Measurements from ENCODE around the gene FZD7. TPM values are rescaled to one million over a fixed set of nuclear protein-coding genes. Genes with fewer than 3 reads are reported as not detected.

The FZD7 gene
- polyA plus RNA-seq, 1 experiment, result 42.9 TPM

DNA sequence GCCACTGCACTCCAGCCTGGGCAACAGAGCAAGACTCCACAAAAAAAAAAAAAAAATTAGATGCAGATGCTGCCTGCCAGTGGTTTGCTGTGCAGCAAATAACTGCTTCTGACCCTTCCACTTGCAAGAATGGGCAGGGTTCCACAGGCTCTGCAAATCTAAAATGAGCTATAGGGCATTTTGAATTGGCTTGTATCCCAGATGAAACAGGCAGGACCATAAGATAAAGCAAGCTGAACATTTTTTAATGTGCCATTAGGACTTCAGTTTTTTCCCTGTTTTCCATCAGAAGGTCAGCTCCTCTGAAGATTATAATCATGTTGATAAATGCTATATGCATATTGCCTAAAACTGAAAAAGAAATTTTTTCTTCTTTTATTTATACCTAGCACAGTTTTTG is 15.7 kb upstream of the FZD7 start:
- H3K27ac ChIP-seq (ENCODE audit: low read depth, low read length), result no peak overlapping the region
- no peak for DNase-seq (ENCODE audit: low read depth, low spot score)
- no peak overlapping the region for H3K4me3 ChIP-seq (ENCODE audit: low read depth, low read length)
- no peaks in the 10 kb centered on the region for H3K9me3 ChIP-seq (ENCODE audit: control insufficient read depth, insufficient read depth, low read length)
- POLR2A ChIA-PET, result interaction anchor here (0.7 kb wide), 3 partner anchors 58 to 108 kb away, joined by 4 read pairs; no protein-coding TSS in a partner anchor
- TF ChIP-seq, protein P1, sequence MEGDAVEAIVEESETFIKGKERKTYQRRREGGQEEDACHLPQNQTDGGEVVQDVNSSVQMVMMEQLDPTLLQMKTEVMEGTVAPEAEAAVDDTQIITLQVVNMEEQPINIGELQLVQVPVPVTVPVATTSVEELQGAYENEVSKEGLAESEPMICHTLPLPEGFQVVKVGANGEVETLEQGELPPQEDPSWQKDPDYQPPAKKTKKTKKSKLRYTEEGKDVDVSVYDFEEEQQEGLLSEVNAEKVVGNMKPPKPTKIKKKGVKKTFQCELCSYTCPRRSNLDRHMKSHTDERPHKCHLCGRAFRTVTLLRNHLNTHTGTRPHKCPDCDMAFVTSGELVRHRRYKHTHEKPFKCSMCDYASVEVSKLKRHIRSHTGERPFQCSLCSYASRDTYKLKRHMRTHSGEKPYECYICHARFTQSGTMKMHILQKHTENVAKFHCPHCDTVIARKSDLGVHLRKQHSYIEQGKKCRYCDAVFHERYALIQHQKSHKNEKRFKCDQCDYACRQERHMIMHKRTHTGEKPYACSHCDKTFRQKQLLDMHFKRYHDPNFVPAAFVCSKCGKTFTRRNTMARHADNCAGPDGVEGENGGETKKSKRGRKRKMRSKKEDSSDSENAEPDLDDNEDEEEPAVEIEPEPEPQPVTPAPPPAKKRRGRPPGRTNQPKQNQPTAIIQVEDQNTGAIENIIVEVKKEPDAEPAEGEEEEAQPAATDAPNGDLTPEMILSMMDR (IDR thresholded peaks at IDR 0.05; ENCODE audit: low read depth, low read length), result no peak
- H3K27me3 ChIP-seq (ENCODE audit: control insufficient read depth, insufficient read depth, low read length), result no peaks in the 10 kb centered on the region
- CTCF ChIA-PET, result interaction anchor here (0.6 to 1.3 kb wide), 3 partner anchors 48 to 179 kb away, joined by 3 to 7 read pairs (median 5); no protein-coding TSS in a partner anchor

- POLR2A ChIA-PET, result no interaction called here
- no peaks in the 10 kb centered on the region for H3K27me3 ChIP-seq (ENCODE audit: control insufficient read depth, insufficient read depth, low read length)
- TF ChIP-seq, protein P1 (IDR thresholded peaks at IDR 0.05; ENCODE audit: low read depth, low read length), result no peak
- H3K27ac ChIP-seq (ENCODE audit: low read depth, low read length), result peak overlapping the region; percentile 24
- no peaks in the 10 kb centered on the region for H3K9me3 ChIP-seq (ENCODE audit: control insufficient read depth, insufficient read depth, low read length)
- no peak for DNase-seq (ENCODE audit: low read depth, low spot score)
- CTCF ChIA-PET, result interaction anchor here (0.6 to 1.3 kb wide), 3 partner anchors 159 to 215 kb away, joined by 3 to 7 read pairs (median 3); no protein-coding TSS in a partner anchor
- no peak overlapping the region for H3K4me3 ChIP-seq (ENCODE audit: low read depth, low read length)
These were observed 14.7 kb upstream of the FZD7 start for GRCh38 chr2:202018950-202019349.

DNA sequence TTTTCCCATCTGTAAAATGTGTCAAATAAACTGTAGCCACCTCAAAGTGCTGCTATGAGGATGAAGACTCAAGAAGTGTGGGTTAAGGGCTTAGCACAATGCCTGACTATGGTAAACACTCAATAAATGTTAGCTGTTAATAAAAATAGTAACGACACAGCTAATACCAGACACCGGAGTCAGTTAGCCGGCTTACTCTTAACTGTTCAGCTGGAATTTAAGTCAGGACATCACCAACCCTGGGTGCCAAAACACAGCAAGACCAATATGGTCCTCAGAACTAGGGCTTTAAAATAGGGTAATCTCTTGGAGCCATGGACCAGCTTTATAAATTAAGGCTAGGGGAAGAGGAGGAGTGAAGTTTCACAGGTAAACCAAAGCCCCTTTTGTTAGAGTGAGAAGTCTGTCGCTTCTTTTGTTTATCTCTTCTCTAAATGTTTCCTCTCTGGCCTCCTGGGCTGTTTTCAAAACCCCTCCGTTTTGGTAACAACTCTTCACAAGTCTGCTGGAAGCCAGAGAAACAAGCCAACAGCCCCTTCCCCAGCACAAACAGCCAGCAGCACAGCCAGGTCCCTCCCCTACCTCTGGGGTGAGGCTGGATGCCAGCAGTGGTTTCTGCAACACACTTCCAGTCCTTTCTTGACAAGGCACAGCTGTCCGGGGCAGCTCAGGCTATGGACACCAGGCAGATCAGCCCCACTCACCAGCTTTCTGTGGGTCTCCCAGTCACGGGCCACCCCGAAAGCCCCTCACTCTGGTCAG is 13.8 kb upstream of the FZD7 start:
- Histone ChIP-seq H3K27ac (ENCODE audit: low read depth, low read length) (no peak overlapping the region), H3K27me3 (ENCODE audit: control insufficient read depth, insufficient read depth, low read length) (no peaks in the 10 kb centered on the region), H3K4me3 (ENCODE audit: low read depth, low read length) (no peak overlapping the region), H3K9me3 (ENCODE audit: control insufficient read depth, insufficient read depth, low read length) (no peaks in the 10 kb centered on the region)
- CTCF ChIA-PET, result no interaction called here
- no peak for DNase-seq (ENCODE audit: low read depth, low spot score)
- POLR2A ChIA-PET, result no interaction called here
- TF ChIP-seq, protein P1 (IDR thresholded peaks at IDR 0.05; ENCODE audit: low read depth, low read length), result no peak

- POLR2A ChIA-PET, result no interaction called here
- DNase-seq (ENCODE audit: low read depth, low spot score), result no peak
- H3K27me3 ChIP-seq (ENCODE audit: control insufficient read depth, insufficient read depth, low read length), result no peaks in the 10 kb centered on the region
- no peaks in the 10 kb centered on the region for H3K9me3 ChIP-seq (ENCODE audit: control insufficient read depth, insufficient read depth, low read length)
- no peak overlapping the region for H3K27ac ChIP-seq (ENCODE audit: low read depth, low read length)
- CTCF ChIA-PET, result no interaction called here
- TF ChIP-seq, protein P1 (IDR thresholded peaks at IDR 0.05; ENCODE audit: low read depth, low read length), result no peak
- no peak overlapping the region for H3K4me3 ChIP-seq (ENCODE audit: low read depth, low read length)
These were observed 10.9 kb upstream of the FZD7 start for GRCh38 chr2:202022755-202023154.

DNA sequence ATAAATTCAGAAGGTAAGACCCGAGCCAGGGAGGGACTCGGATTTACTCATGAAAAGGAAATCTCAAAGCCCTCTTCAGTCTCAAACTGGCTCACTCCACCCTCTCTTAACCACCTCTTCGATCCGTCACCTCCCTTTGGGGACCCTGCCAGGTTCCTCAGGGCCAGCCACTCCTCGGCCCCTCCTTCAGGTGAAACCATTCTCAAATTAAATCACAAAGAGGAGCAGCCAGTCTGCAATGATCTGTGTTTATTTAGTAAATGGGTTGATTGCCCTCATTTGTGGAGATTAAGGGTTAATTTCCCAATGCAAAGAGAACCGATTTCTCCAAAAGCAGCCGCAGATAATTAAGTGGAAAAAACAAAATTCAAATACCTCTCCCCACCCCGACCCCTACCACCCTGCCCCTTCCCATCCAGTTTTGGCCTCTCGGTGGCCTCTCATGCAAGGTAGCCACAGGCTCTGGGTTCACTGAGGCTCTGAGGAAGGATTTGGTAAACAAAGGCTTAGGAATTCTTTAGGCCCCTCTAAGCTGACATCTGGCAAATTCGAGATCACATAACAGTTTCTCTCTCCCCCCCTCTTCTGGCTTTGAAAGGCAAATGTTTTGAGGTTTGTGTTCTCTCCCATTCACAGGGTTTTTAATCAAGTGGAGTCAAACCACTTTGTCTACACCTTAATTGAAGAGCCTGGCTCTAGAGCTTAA is 10.3 kb upstream of the FZD7 start:
- TF ChIP-seq, protein P1 (IDR thresholded peaks at IDR 0.05; ENCODE audit: low read depth, low read length), result no peak
- Histone ChIP-seq H3K27me3 (ENCODE audit: control insufficient read depth, insufficient read depth, low read length) (no peaks in the 10 kb centered on the region), H3K4me3 (ENCODE audit: low read depth, low read length) (no peak overlapping the region), H3K27ac (ENCODE audit: low read depth, low read length) (no peak overlapping the region), H3K9me3 (ENCODE audit: control insufficient read depth, insufficient read depth, low read length) (no peaks in the 10 kb centered on the region)
- POLR2A ChIA-PET, result no interaction called here
- no peak for DNase-seq (ENCODE audit: low read depth, low spot score)
- CTCF ChIA-PET, result interaction anchor here (0.7 kb wide), 1 partner anchor 228 kb away, joined by 3 read pairs; no protein-coding TSS in a partner anchor

Measured in AG04450 (cell line).